Stimulated activated CD4-positive, alpha-beta T cell treated with anti-CD3 and anti-CD28 coated beads, Interleukin-1b, Interleukin-23, amount 100 ng/mL, for 4 hours (primary cell): ENCODE data around the gene C16orf54.
"Not testable (repeated sequence)": the region's sequence is repeated elsewhere in the genome, so short reads cannot be mapped to it uniquely, and the experiment has no call there.

Experiments used
- DNase-seq, 2 donors: peaks; one replicate each; pipeline ENCODE4 v3.0.0-alpha.2; 2020; ENCODE audit warnings: low read depth in 2 of 2

Gene C16orf54

GRCh38 chr16:29745853-29746345 lies at the start of gene C16orf54:
Gene C16orf54, minus strand, starts transcription at chr16:29745990. Its CDS starts 1,039 bp downstream, at chr16:29744951.
- peak; percentile 55 to 70 for DNase-seq

- no peak for DNase-seq
These were observed 48.5 kb upstream of the C16orf54 start for GRCh38 chr16:29794231-29794710.

GRCh38 chr16:29793153-29793552 lies 47.4 kb upstream of the C16orf54 start:
- DNase-seq = not testable (repeated sequence)

GRCh38 chr16:29791845-29792807 lies 46.3 kb upstream of the C16orf54 start:
- no peak for DNase-seq

GRCh38 chr16:29790949-29791844 lies 45.4 kb upstream of the C16orf54 start:
- no peak for DNase-seq

- DNase-seq = peak; percentile 99 to 100
These were observed 44.6 kb upstream of the C16orf54 start, which contains the start of gene KIF22 for GRCh38 chr16:29790183-29790948. Gene KIF22, plus strand, starts transcription at chr16:29790751. Its CDS starts 9 bp downstream, at chr16:29790760.

- DNase-seq = no peak
These were observed 44.0 kb upstream of the C16orf54 start for GRCh38 chr16:29789775-29790182.

GRCh38 chr16:29787155-29787554 lies 41.4 kb upstream of the C16orf54 start:
- DNase-seq = not testable (repeated sequence)

DNA sequence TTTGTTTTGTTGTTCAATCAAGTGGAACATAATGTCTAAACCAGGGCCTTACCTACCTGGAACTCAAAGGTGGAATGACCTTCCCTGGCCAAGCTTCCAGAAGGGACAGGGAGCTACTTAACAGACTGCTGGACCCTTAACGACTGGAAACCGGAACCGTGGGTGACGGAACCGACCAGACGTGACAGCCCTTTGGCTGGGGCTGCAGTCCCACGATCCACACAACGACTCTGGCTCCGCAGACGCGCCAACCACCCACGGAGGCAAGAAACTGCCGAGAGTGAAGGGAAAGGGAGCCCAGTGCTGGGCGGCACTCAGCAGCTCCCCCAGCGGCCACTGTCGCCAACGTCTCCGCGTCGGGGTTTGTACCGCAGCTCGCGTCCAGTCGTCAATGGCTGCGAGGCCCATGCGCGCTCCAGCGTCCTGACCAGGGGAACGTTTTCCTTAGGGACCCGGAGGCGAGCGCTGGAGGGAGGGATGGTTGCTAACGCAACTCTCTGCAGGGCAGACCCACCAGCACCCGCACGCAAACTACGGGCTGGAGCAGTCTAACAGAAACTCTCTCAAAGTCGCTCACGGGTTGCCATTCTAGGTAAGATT lies 39.2 kb upstream of the C16orf54 start:
- peak; percentile 63 to 72 for DNase-seq

DNA sequence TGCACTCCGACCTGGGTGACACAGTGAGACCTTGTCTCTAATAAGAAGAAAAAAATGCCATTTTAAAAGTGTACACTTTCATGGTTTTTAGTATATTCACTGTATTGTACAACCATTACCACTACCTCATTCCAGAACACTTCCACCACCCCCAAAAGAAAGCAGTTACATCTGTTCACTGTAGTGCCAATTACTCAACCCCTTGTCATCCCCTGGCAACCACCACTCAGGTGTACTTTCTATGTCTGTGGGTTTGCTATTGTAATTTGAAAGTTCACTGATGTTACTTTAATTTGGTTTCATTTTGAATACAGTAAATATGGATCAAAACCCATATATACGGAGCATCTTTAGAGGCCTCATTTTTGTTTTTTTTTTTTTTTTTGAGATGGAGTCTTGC lies 38.4 kb upstream of the C16orf54 start:
- no peak for DNase-seq

DNA sequence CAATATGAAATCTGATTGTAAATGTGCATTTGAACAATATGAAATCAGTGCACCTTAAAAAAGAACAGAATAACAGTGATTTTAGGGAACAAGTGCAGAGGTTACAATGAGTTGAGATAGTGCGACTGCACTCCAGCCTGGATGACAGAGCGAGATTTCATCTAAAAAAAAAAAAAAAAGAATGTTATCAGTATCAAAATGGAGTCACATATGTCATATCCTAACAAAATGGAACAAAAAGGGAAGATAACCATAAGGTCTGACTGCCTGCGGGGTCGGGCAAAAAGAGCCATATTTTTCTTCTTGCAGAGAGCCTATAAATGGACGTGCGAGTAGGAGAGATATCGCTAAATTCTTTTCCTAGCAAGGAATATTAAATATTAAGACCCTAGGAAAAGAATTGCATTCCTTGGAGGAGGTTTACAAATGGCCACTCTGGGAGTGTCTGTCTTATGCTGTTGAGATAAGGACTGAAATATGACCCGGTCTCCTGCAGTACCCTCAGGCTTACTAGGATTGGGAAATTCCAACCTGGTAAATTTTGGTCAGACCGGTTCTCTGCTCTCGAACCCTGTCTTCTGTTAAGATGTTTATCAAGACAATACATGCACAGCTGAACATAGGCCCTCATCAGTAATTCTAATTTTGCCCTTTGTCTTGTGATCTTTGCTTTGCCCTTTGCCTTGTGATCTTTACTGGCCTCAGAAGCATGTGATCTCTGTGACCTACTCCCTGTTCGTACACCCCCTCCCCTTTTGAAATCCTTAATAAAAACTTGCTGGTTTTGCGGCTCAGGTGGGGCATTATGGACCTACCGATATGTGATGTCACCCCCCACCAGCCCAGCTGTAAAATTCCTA lies 37.5 kb upstream of the C16orf54 start:
- not testable (repeated sequence) for DNase-seq

GRCh38 chr16:29779474-29779873 lies 33.7 kb upstream of the C16orf54 start:
- DNase-seq = no peak

DNA sequence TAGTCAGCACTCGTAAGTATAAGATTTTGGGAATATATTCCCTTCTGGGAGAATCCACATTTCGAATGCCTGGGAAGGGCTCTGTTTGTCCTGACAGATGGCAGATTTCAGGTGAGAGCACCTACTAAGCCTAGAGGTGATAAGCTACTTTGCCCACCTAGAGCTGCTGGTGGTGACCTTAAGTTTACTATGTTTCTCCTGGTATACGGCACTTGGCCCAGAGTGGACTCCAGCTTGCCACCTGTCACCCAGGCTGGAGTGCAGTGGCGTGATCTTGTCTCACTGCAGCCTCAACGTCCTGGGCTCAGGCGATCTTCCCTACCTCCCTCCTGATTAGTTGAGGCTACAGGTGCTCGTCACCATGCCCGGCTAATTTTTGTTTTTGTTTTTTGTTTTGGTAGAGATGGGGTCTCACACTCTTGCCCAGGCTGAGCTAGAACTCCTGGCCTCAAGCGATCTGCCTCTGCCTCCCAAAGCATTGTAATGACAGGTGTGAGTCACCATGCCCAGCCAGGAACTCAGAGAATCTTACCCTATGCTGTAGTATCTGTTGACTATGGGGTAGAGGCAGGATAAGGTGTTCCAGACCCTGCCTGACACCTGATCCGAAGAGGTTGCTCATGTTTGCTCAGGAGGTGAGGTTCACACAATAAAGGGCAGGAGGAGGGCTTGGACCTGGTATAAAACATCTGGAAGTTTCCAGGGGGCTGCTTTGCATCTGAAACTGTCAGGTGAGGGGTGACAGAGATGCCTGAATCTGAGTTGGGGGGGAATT lies 32.0 kb upstream of the C16orf54 start, which contains the start of gene ZG16:
TSS of gene ZG16 (plus strand) at position 681 of the 775 bp plus-strand sequence. CDS start 1,011 bp downstream, outside the sequence.
- no peak for DNase-seq

GRCh38 chr16:29775742-29776408 lies 30.1 kb upstream of the C16orf54 start:
- no peak for DNase-seq

DNA sequence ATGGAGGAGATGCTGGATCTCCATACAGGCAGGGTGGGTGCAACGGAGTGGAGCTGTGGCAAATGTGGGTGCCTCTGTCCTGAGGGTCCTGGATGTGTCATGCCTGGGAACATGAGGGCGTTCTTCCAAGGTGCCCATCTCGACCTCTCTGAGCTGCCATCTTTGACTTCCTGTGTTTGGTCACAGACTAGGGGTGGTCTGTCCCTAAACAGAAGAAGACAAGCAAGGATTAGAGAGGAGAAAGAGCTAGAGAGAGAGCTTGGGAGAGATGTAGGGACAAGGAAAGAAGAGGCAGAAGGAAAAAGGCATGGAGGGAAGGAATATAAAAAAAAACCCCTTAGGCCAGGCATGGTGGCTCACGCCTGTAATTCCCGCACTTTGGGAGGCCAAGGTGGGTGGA lies 28.9 kb upstream of the C16orf54 start:
- no peak for DNase-seq

GRCh38 chr16:29772330-29772729 lies 26.5 kb upstream of the C16orf54 start:
- not testable (repeated sequence) for DNase-seq

- no peak for DNase-seq
These were observed 24.6 kb upstream of the C16orf54 start for GRCh38 chr16:29770250-29770929.

DNA sequence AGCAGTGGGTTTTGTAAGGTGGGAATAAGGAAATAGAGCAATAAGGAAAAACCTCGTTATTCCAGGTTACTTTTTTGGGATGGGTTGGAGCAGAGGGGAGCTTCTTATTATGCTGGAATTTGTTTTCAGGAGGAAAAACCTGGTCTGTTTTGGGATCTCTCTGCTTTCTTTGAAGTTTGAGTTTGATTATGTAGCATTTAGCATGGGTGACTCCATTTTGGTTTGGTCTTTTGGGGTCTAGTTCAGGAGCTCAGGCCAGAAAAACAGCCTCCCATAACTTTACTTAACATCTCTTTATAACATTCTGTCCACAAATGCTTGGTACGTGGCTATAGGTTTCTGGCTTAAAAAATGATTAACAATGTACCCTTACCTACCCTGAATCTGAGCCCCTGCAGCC lies 23.7 kb upstream of the C16orf54 start:
- no peak for DNase-seq
